ENCODE measurements around the gene TREML4. TPM values are rescaled to one million over a fixed set of nuclear protein-coding genes. Genes with fewer than 3 reads are reported as not detected.

The TREML4 gene
- total RNA-seq, 2 donors from 2014 or later: not detected

- 86 to 87% methylated on average over 2 of the region's 2 CpGs for WGBS, 2 experiments (ENCODE audit: insufficient coverage in 1 of 2, insufficient read length in 1 of 2)
- no peak for TF ChIP-seq CTCF (conservative IDR thresholded peaks at IDR 0.05)
- H3K4me3 ChIP-seq (ENCODE audit: low read length): no peak overlapping the region
- H3K4me1 Mint-ChIP-seq: no peaks in the 10 kb centered on the region
- no peaks in the 10 kb centered on the region for H3K9me3 ChIP-seq (ENCODE audit: control insufficient read depth, low read length)
- no peak overlapping the region for H3K9ac ChIP-seq (ENCODE audit: extremely low read depth, low read length, poor library complexity, severe bottlenecking)
- H3K27me3 Mint-ChIP-seq (ENCODE audit: insufficient read depth): peaks cover 9% of the 10 kb centered on the region
- H3K27me3 ChIP-seq (ENCODE audit: control insufficient read depth, insufficient read depth, low read length, poor library complexity, severe bottlenecking): no peaks in the 10 kb centered on the region
- H3K27ac Mint-ChIP-seq: no peak overlapping the region
- no peaks in the 10 kb centered on the region for H3K9me3 Mint-ChIP-seq
- no peaks in the 10 kb centered on the region for H3K36me3 ChIP-seq (ENCODE audit: control insufficient read depth, insufficient read depth, low read length)
- no peak overlapping the region for H3K4me3 Mint-ChIP-seq
- no peak for DNase-seq
- no peaks in the 10 kb centered on the region for H3K4me1 ChIP-seq (ENCODE audit: control insufficient read depth, insufficient read depth, low read length)
- H3K27ac ChIP-seq (ENCODE audit: low read depth, low read length): no peak overlapping the region
- no peaks in the 10 kb centered on the region for H3K36me3 Mint-ChIP-seq (ENCODE audit: low read depth)
Measured at GRCh38 chr6:41269166-41269565, 41.0 kb downstream of the TREML4 start.

DNA sequence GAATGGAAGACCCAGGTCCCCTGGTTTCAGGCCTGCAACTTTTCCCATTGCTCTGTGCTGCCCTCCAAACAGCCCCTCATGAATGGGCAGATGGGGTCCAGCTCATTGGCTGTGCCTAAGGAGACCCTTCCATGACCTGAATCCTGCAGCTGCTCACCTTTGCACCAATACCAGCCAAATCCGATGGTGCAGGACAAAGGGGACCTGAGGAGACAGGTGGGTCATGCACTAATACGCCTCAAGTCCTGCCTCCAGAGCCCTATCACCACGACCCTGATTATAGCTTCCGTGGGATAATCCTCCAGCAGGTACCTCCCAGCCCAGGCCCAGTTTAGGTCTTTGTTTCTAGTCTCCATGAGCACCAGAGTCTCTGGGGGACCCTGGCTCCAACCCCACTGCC lies 41.6 kb downstream of the TREML4 start:
- Histone ChIP-seq H3K27me3 (ENCODE audit: control insufficient read depth, insufficient read depth, low read length, poor library complexity, severe bottlenecking) (no peaks in the 10 kb centered on the region), H3K9me3 (ENCODE audit: control insufficient read depth, low read length) (no peaks in the 10 kb centered on the region), H3K36me3 (ENCODE audit: control insufficient read depth, insufficient read depth, low read length) (no peaks in the 10 kb centered on the region), H3K27ac (ENCODE audit: low read depth, low read length) (no peak overlapping the region), H3K4me3 (ENCODE audit: low read length) (no peak overlapping the region), H3K9ac (ENCODE audit: extremely low read depth, low read length, poor library complexity, severe bottlenecking) (no peak overlapping the region), H3K4me1 (ENCODE audit: control insufficient read depth, insufficient read depth, low read length) (no peaks in the 10 kb centered on the region)
- Mint-ChIP-seq H3K4me1 (no peaks in the 10 kb centered on the region), H3K36me3 (ENCODE audit: low read depth) (no peaks in the 10 kb centered on the region), H3K27me3 (ENCODE audit: insufficient read depth) (peaks cover 9% of the 10 kb centered on the region), H3K27ac (no peak overlapping the region), H3K9me3 (no peaks in the 10 kb centered on the region), H3K4me3 (no peak overlapping the region)
- no peak for TF ChIP-seq CTCF (conservative IDR thresholded peaks at IDR 0.05)
- 90% methylated on average over 3 to 4 of the region's 4 CpGs for WGBS, 2 experiments (ENCODE audit: insufficient coverage in 1 of 2, insufficient read length in 1 of 2)
- DNase-seq: no peak

GRCh38 chr6:41271901-41272395 lies 43.8 kb downstream of the TREML4 start:
- H3K9ac ChIP-seq (ENCODE audit: extremely low read depth, low read length, poor library complexity, severe bottlenecking): no peak overlapping the region
- H3K36me3 ChIP-seq (ENCODE audit: control insufficient read depth, insufficient read depth, low read length): no peaks in the 10 kb centered on the region
- no peak for DNase-seq
- H3K4me3 ChIP-seq (ENCODE audit: low read length): no peak overlapping the region
- no peaks in the 10 kb centered on the region for H3K4me1 ChIP-seq (ENCODE audit: control insufficient read depth, insufficient read depth, low read length)
- no peak overlapping the region for H3K27ac Mint-ChIP-seq
- peaks cover 14% of the 10 kb centered on the region for H3K27me3 Mint-ChIP-seq (ENCODE audit: insufficient read depth)
- no peaks in the 10 kb centered on the region for H3K4me1 Mint-ChIP-seq
- H3K27ac ChIP-seq (ENCODE audit: low read depth, low read length): no peak overlapping the region
- no peaks in the 10 kb centered on the region for H3K9me3 Mint-ChIP-seq
- 87 to 89% methylated on average over 5 to 7 of the region's 7 CpGs for WGBS, 2 experiments (ENCODE audit: insufficient coverage in 1 of 2, insufficient read length in 1 of 2)
- H3K27me3 ChIP-seq (ENCODE audit: control insufficient read depth, insufficient read depth, low read length, poor library complexity, severe bottlenecking): peaks cover 11% of the 10 kb centered on the region
- no peaks in the 10 kb centered on the region for H3K9me3 ChIP-seq (ENCODE audit: control insufficient read depth, low read length)
- no peak overlapping the region for H3K4me3 Mint-ChIP-seq
- no peaks in the 10 kb centered on the region for H3K36me3 Mint-ChIP-seq (ENCODE audit: low read depth)
- no peak for TF ChIP-seq CTCF (conservative IDR thresholded peaks at IDR 0.05)

All from endodermal cell (in vitro differentiated cells).